T-helper 2 cell treated with Interferon-gamma antibody and Interleukin-4, amounts not matched to agents 5 μg/mL and 100 μg/mL, for 36 hours (primary cell): ENCODE results near the gene MOCS1.

Experiments
- DNase-seq: peaks from one replicate; pipeline ENCODE4 v3.0.0; 2021; ENCODE audit warnings: low spot score
- H3K27ac Mint-ChIP-seq: one replicate; pipeline ENCODE4 v1.8.0; 2021; ENCODE audit warnings: mild to moderate bottlenecking, mixed read lengths
- H3K27me3 Mint-ChIP-seq: one replicate; pipeline ENCODE4 v1.8.0; 2021; ENCODE audit warnings: low read depth, mixed read lengths
- H3K36me3 Mint-ChIP-seq: one replicate; pipeline ENCODE4 v1.8.0; 2021; ENCODE audit warnings: low read depth, mixed read lengths
- H3K4me1 Mint-ChIP-seq: one replicate; pipeline ENCODE4 v1.8.0; 2021; ENCODE audit warnings: low read depth, mixed read lengths
- H3K4me3 Mint-ChIP-seq: one replicate; pipeline ENCODE4 v1.8.0; 2022; ENCODE audit warnings: mild to moderate bottlenecking, moderate library complexity, mixed read lengths
- H3K9me3 Mint-ChIP-seq: one replicate; pipeline ENCODE4 v1.8.0; 2021; ENCODE audit warnings: mixed read lengths

The MOCS1 gene

GRCh38 chr6:39925191-39925930 lies 8.9 kb downstream of the MOCS1 start:
- no peaks in the 10 kb centered on the region for H3K4me1 Mint-ChIP-seq
- DNase-seq: no peak
- H3K36me3 Mint-ChIP-seq: no peaks in the 10 kb centered on the region
- no peak overlapping the region for H3K4me3 Mint-ChIP-seq
- peaks cover 4% of the 10 kb centered on the region for H3K9me3 Mint-ChIP-seq
- H3K27ac Mint-ChIP-seq: no peak overlapping the region
- H3K27me3 Mint-ChIP-seq: no peaks in the 10 kb centered on the region

GRCh38 chr6:39924283-39924682 lies 10.0 kb downstream of the MOCS1 start:
- Mint-ChIP-seq H3K36me3 (no peaks in the 10 kb centered on the region), H3K27ac (no peak overlapping the region), H3K4me1 (no peaks in the 10 kb centered on the region), H3K27me3 (no peaks in the 10 kb centered on the region), H3K4me3 (no peak overlapping the region), H3K9me3 (peaks cover 4% of the 10 kb centered on the region)
- no peak for DNase-seq

- no peak overlapping the region for H3K4me3 Mint-ChIP-seq
- peaks cover 4% of the 10 kb centered on the region for H3K9me3 Mint-ChIP-seq
- no peaks in the 10 kb centered on the region for H3K27me3 Mint-ChIP-seq
- no peaks in the 10 kb centered on the region for H3K4me1 Mint-ChIP-seq
- DNase-seq: no peak
- H3K27ac Mint-ChIP-seq: no peak overlapping the region
- no peaks in the 10 kb centered on the region for H3K36me3 Mint-ChIP-seq
Measured at GRCh38 chr6:39923861-39924260, 10.4 kb downstream of the MOCS1 start.

- Mint-ChIP-seq H3K4me1 (no peaks in the 10 kb centered on the region), H3K36me3 (no peaks in the 10 kb centered on the region), H3K4me3 (no peak overlapping the region), H3K9me3 (peaks cover 4% of the 10 kb centered on the region), H3K27ac (no peak overlapping the region), H3K27me3 (no peaks in the 10 kb centered on the region)
- no peak for DNase-seq
Measured at GRCh38 chr6:39923394-39923793, 10.9 kb downstream of the MOCS1 start.

GRCh38 chr6:39922821-39923220 lies 11.4 kb downstream of the MOCS1 start:
- no peak for DNase-seq
- H3K9me3 Mint-ChIP-seq: peaks cover 4% of the 10 kb centered on the region
- no peak overlapping the region for H3K27ac Mint-ChIP-seq
- H3K36me3 Mint-ChIP-seq: no peaks in the 10 kb centered on the region
- no peaks in the 10 kb centered on the region for H3K4me1 Mint-ChIP-seq
- no peak overlapping the region for H3K4me3 Mint-ChIP-seq
- no peaks in the 10 kb centered on the region for H3K27me3 Mint-ChIP-seq

- H3K4me3 Mint-ChIP-seq: no peak overlapping the region
- no peaks in the 10 kb centered on the region for H3K27me3 Mint-ChIP-seq
- no peaks in the 10 kb centered on the region for H3K4me1 Mint-ChIP-seq
- no peak for DNase-seq
- no peaks in the 10 kb centered on the region for H3K36me3 Mint-ChIP-seq
- H3K9me3 Mint-ChIP-seq: no peaks in the 10 kb centered on the region
- H3K27ac Mint-ChIP-seq: no peak overlapping the region
Measured at GRCh38 chr6:39920157-39920556, 14.1 kb downstream of the MOCS1 start.

GRCh38 chr6:39918831-39919230 lies 15.4 kb downstream of the MOCS1 start:
- Mint-ChIP-seq H3K4me3 (no peak overlapping the region), H3K4me1 (no peaks in the 10 kb centered on the region), H3K9me3 (no peaks in the 10 kb centered on the region), H3K36me3 (no peaks in the 10 kb centered on the region), H3K27ac (no peak overlapping the region), H3K27me3 (no peaks in the 10 kb centered on the region)
- DNase-seq: no peak

GRCh38 chr6:39917981-39918380 lies 16.3 kb downstream of the MOCS1 start:
- Mint-ChIP-seq H3K9me3 (no peaks in the 10 kb centered on the region), H3K4me1 (no peaks in the 10 kb centered on the region)

GRCh38 chr6:39917329-39917728 lies 16.9 kb downstream of the MOCS1 start:
- Mint-ChIP-seq H3K9me3 (no peaks in the 10 kb centered on the region), H3K27ac (no peak overlapping the region), H3K36me3 (no peaks in the 10 kb centered on the region), H3K4me1 (no peaks in the 10 kb centered on the region), H3K27me3 (no peaks in the 10 kb centered on the region), H3K4me3 (no peak overlapping the region)
- no peak for DNase-seq

More at GRCh38 chr6:39917981-39918380, 16.3 kb downstream of the MOCS1 start:
- no peak overlapping the region for H3K27ac Mint-ChIP-seq
- H3K36me3 Mint-ChIP-seq: no peaks in the 10 kb centered on the region
- no peak for DNase-seq
- H3K4me3 Mint-ChIP-seq: no peak overlapping the region
- no peaks in the 10 kb centered on the region for H3K27me3 Mint-ChIP-seq

- Mint-ChIP-seq H3K4me1 (no peaks in the 10 kb centered on the region), H3K27me3 (no peaks in the 10 kb centered on the region), H3K4me3 (no peak overlapping the region), H3K27ac (no peak overlapping the region), H3K36me3 (no peaks in the 10 kb centered on the region), H3K9me3 (no peaks in the 10 kb centered on the region)
- no peak for DNase-seq
Measured at GRCh38 chr6:39915866-39916265, 18.4 kb downstream of the MOCS1 start.

GRCh38 chr6:39914239-39914638 lies 20.0 kb downstream of the MOCS1 start:
- H3K9me3 Mint-ChIP-seq: no peaks in the 10 kb centered on the region
- no peak overlapping the region for H3K4me3 Mint-ChIP-seq
- no peaks in the 10 kb centered on the region for H3K4me1 Mint-ChIP-seq
- no peak overlapping the region for H3K27ac Mint-ChIP-seq
- no peaks in the 10 kb centered on the region for H3K27me3 Mint-ChIP-seq
- H3K36me3 Mint-ChIP-seq: no peaks in the 10 kb centered on the region
- DNase-seq: no peak

GRCh38 chr6:39913391-39913916 lies 20.8 kb downstream of the MOCS1 start:
- DNase-seq: no peak
- Mint-ChIP-seq H3K27ac (no peak overlapping the region), H3K9me3 (no peaks in the 10 kb centered on the region), H3K4me3 (no peak overlapping the region), H3K36me3 (no peaks in the 10 kb centered on the region), H3K27me3 (no peaks in the 10 kb centered on the region), H3K4me1 (no peaks in the 10 kb centered on the region)

- DNase-seq: no peak
- Mint-ChIP-seq H3K36me3 (no peaks in the 10 kb centered on the region), H3K9me3 (no peaks in the 10 kb centered on the region), H3K27me3 (no peaks in the 10 kb centered on the region), H3K27ac (no peak overlapping the region), H3K4me1 (no peaks in the 10 kb centered on the region), H3K4me3 (no peak overlapping the region)
Measured at GRCh38 chr6:39912446-39912845, 21.8 kb downstream of the MOCS1 start.

GRCh38 chr6:39911513-39912125 lies 22.6 kb downstream of the MOCS1 start:
- Mint-ChIP-seq H3K27ac (no peak overlapping the region), H3K4me3 (no peak overlapping the region), H3K27me3 (no peaks in the 10 kb centered on the region), H3K4me1 (no peaks in the 10 kb centered on the region), H3K9me3 (no peaks in the 10 kb centered on the region), H3K36me3 (no peaks in the 10 kb centered on the region)
- no peak for DNase-seq
